Measurements from ENCODE around the gene SYCE1L. TPM values are rescaled to one million over a fixed set of nuclear protein-coding genes. Genes with fewer than 3 reads are reported as not detected.

The SYCE1L gene
- total RNA-seq, 2 experiments from 2014 or later = 5.0 to 6.9 TPM

Other genes with a start within 250 kb of the SYCE1L start
- gene MON1B, start 8.2 kb upstream of the SYCE1L start, total RNA-seq = 10 to 100 TPM; 65.0 to 65.3 TPM
- gene ADAMTS18, start 235.6 kb downstream of the SYCE1L start, total RNA-seq = not detected

Measured in activated naive CD8-positive, alpha-beta T cell treated with anti-CD3 and anti-CD28 coated beads for 36 hours (primary cell).